ENCODE data around the gene DPYSL3.

DPYSL3 gene

DNA sequence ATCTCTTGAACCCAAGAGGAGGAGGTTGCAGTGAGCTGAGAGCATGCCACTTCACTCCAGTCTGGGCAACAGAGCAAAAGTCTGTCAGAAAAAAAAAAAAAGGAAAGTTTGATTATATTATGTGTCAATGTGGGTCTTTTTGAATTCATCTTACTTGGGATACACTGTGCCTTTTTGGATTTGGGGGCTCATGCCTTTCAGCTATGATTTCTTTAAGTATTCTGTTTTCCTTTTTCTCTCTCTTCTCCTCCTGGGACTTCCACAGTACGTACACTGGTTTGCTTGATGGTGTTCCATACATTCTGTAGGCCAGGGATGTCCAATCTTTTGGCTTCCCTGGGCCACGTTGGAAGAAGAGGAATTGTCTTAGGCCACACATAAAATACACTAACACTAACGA lies 128.3 kb downstream of the DPYSL3 start:
- no peak overlapping the region for H3K27ac ChIP-seq (ENCODE audit: low read length, poor library complexity, severe bottlenecking)
- no peaks in the 10 kb centered on the region for H3K79me1 ChIP-seq (replicated peaks; ENCODE audit: low read length, poor library complexity, severe bottlenecking)
- no peaks in the 10 kb centered on the region for H3K4me1 ChIP-seq (ENCODE audit: control insufficient read depth, insufficient read depth, low read depth, low read length)
- no peak overlapping the region for H2AK5ac ChIP-seq (ENCODE audit: low read length, severe bottlenecking)
- H2BK15ac ChIP-seq (ENCODE audit: low read depth, poor library complexity, severe bottlenecking) = no peak overlapping the region
- H2BK120ac ChIP-seq (ENCODE audit: low read depth, low read length) = no peak overlapping the region
- no peak overlapping the region for H3K4ac ChIP-seq (ENCODE audit: low read depth in 1 of 2, low read length in 2 of 2)
- H3K4me2 ChIP-seq (ENCODE audit: low read length, poor library complexity, severe bottlenecking) = no peak overlapping the region
- H3K4me3 ChIP-seq (ENCODE audit: insufficient read depth in 1 of 2, low read depth in 1 of 2, low read length in 2 of 2) = no peak overlapping the region
- H3K23ac ChIP-seq (ENCODE audit: low read length in 2 of 2) = no peak overlapping the region
- no peaks in the 10 kb centered on the region for H3K36me3 ChIP-seq (ENCODE audit: control insufficient read depth in 1 of 2, insufficient read depth in 2 of 2, low read depth in 1 of 2, low read length in 2 of 2)
- H3K18ac ChIP-seq (ENCODE audit: low read depth in 1 of 2, low read length in 2 of 2) = no peak overlapping the region
- 82% methylated on average over 1 of the region's 3 CpGs for WGBS
- H2AFZ ChIP-seq (ENCODE audit: low read depth, low read length) = no peak overlapping the region
- no peak overlapping the region for H3K9ac ChIP-seq (ENCODE audit: low read length)
- no peak overlapping the region for H2BK5ac ChIP-seq (ENCODE audit: low read depth, low read length, poor library complexity, severe bottlenecking)
- H3K14ac ChIP-seq (ENCODE audit: low read length in 2 of 2) = no peak overlapping the region
- no peak overlapping the region for H2BK12ac ChIP-seq (ENCODE audit: low read length in 2 of 2)
- no peak overlapping the region for H4K8ac ChIP-seq (ENCODE audit: low read length)
- H3K27me3 ChIP-seq (ENCODE audit: control insufficient read depth in 1 of 2, insufficient read depth in 1 of 2, low read length in 2 of 2) = no peaks in the 10 kb centered on the region
- no peak for DNase-seq
- no peaks in the 10 kb centered on the region for H3K9me3 ChIP-seq (ENCODE audit: control insufficient read depth, low read length)
- H4K91ac ChIP-seq (ENCODE audit: low read length) = no peak overlapping the region

DNA sequence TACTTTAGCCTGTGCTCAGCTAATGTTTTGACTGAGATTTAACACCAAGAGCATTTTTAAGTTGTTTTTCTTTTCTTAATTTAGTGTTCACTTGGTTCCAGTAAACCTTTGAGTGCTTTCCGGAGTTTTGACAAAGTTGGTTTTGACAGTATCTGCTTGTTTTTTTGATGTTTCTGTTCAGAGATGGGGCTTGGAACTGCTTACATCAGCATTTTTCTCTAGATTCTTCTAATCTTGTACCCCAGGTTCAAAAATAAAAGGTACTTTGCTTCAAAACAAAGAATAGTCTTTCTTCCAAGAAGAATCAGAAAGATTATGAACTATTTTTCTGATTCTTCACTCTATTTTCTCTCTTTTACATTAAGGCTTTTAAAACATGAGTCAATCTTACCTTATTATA lies 132.2 kb downstream of the DPYSL3 start:
- Histone ChIP-seq H3K9me3 (ENCODE audit: control insufficient read depth, low read length) (no peaks in the 10 kb centered on the region), H2BK120ac (ENCODE audit: low read depth, low read length) (no peak overlapping the region), H3K4me2 (ENCODE audit: low read length, poor library complexity, severe bottlenecking) (no peak overlapping the region), H2BK12ac (ENCODE audit: low read length in 2 of 2) (no peak overlapping the region), H3K4me3 (ENCODE audit: insufficient read depth in 1 of 2, low read depth in 1 of 2, low read length in 2 of 2) (no peak overlapping the region), H3K23ac (ENCODE audit: low read length in 2 of 2) (no peak overlapping the region), H4K91ac (ENCODE audit: low read length) (no peak overlapping the region), H3K27me3 (ENCODE audit: control insufficient read depth in 1 of 2, insufficient read depth in 1 of 2, low read length in 2 of 2) (no peaks in the 10 kb centered on the region), H3K36me3 (ENCODE audit: control insufficient read depth in 1 of 2, insufficient read depth in 2 of 2, low read depth in 1 of 2, low read length in 2 of 2) (no peaks in the 10 kb centered on the region), H4K8ac (ENCODE audit: low read length) (no peak overlapping the region), H2AK5ac (ENCODE audit: low read length, severe bottlenecking) (no peak overlapping the region), H3K79me1 (replicated peaks; ENCODE audit: low read length, poor library complexity, severe bottlenecking) (no peaks in the 10 kb centered on the region), H3K14ac (ENCODE audit: low read length in 2 of 2) (no peak overlapping the region), H3K4ac (ENCODE audit: low read depth in 1 of 2, low read length in 2 of 2) (no peak overlapping the region), H3K4me1 (ENCODE audit: control insufficient read depth, insufficient read depth, low read depth, low read length) (no peaks in the 10 kb centered on the region), H2BK15ac (ENCODE audit: low read depth, poor library complexity, severe bottlenecking) (no peak overlapping the region), H3K18ac (ENCODE audit: low read depth in 1 of 2, low read length in 2 of 2) (no peak overlapping the region), H2BK5ac (ENCODE audit: low read depth, low read length, poor library complexity, severe bottlenecking) (no peak overlapping the region), H3K27ac (ENCODE audit: low read length, poor library complexity, severe bottlenecking) (no peak overlapping the region), H3K9ac (ENCODE audit: low read length) (no peak overlapping the region), H2AFZ (ENCODE audit: low read depth, low read length) (no peak overlapping the region)
- WGBS = no CpG with 5 or more reads among the region's 1 CpG
- no peak for DNase-seq

DNA sequence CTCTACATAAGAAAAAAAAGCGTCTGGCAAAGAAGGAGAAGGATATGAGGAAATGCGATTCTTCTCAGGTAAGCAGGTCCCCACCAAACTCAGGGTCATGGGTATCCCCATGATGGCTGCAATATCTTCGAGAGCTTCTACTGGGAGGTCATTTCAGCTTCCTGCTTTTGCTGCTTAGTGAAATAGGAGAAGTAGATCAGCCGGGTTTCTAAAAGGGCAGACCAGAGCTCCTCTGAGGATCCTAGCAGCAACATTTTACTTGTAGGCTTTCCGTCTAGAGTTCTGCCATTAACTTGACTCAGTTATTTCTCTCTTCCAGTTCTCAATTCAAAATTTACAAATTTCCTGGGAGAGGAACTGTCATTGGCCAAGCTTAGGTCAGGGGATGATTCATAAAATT lies 134.7 kb downstream of the DPYSL3 start:
- Histone ChIP-seq H3K79me1 (replicated peaks; ENCODE audit: low read length, poor library complexity, severe bottlenecking) (no peaks in the 10 kb centered on the region), H4K8ac (ENCODE audit: low read length) (no peak overlapping the region), H2AK5ac (ENCODE audit: low read length, severe bottlenecking) (no peak overlapping the region), H3K4me3 (ENCODE audit: insufficient read depth in 1 of 2, low read depth in 1 of 2, low read length in 2 of 2) (no peak overlapping the region), H3K4ac (ENCODE audit: low read depth in 1 of 2, low read length in 2 of 2) (no peak overlapping the region), H3K9me3 (ENCODE audit: control insufficient read depth, low read length) (no peaks in the 10 kb centered on the region), H4K91ac (ENCODE audit: low read length) (no peak overlapping the region), H3K27me3 (ENCODE audit: control insufficient read depth in 1 of 2, insufficient read depth in 1 of 2, low read length in 2 of 2) (no peaks in the 10 kb centered on the region), H3K18ac (ENCODE audit: low read depth in 1 of 2, low read length in 2 of 2) (no peak overlapping the region), H2BK15ac (ENCODE audit: low read depth, poor library complexity, severe bottlenecking) (no peak overlapping the region), H2BK120ac (ENCODE audit: low read depth, low read length) (no peak overlapping the region), H3K9ac (ENCODE audit: low read length) (no peak overlapping the region), H3K27ac (ENCODE audit: low read length, poor library complexity, severe bottlenecking) (no peak overlapping the region), H3K23ac (ENCODE audit: low read length in 2 of 2) (no peak overlapping the region), H2BK12ac (ENCODE audit: low read length in 2 of 2) (no peak overlapping the region), H3K4me2 (ENCODE audit: low read length, poor library complexity, severe bottlenecking) (no peak overlapping the region), H2BK5ac (ENCODE audit: low read depth, low read length, poor library complexity, severe bottlenecking) (no peak overlapping the region), H3K14ac (ENCODE audit: low read length in 2 of 2) (no peak overlapping the region), H3K36me3 (ENCODE audit: control insufficient read depth in 1 of 2, insufficient read depth in 2 of 2, low read depth in 1 of 2, low read length in 2 of 2) (no peaks in the 10 kb centered on the region), H3K4me1 (ENCODE audit: control insufficient read depth, insufficient read depth, low read depth, low read length) (no peaks in the 10 kb centered on the region), H2AFZ (ENCODE audit: low read depth, low read length) (no peak overlapping the region)
- no peak for DNase-seq
- WGBS = 74% methylated on average over 4 of the region's 5 CpGs

DNA sequence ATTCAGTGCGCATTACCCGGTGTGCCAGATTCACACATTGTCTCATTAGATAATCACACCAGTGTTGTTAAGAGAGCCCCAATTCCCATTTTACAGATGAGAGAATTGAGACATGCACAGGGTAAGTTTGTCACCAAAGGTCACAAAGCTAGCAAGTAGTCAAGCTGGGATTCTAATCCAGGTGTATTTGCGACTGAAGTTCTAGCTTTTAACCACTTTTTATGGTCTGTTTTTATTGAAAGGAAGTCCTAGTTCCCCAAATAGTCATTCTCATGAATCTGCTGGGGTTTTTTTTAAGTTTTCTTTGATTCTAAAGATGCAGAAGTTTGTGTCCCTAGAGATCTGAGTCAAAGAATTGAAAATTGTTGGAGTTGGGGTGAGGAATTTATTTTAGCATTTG lies 136.5 kb downstream of the DPYSL3 start:
- Histone ChIP-seq H3K4me2 (ENCODE audit: low read length, poor library complexity, severe bottlenecking) (no peak overlapping the region), H3K14ac (ENCODE audit: low read length in 2 of 2) (no peak overlapping the region), H3K9me3 (ENCODE audit: control insufficient read depth, low read length) (no peaks in the 10 kb centered on the region), H2BK15ac (ENCODE audit: low read depth, poor library complexity, severe bottlenecking) (no peak overlapping the region), H2AFZ (ENCODE audit: low read depth, low read length) (no peak overlapping the region), H2BK120ac (ENCODE audit: low read depth, low read length) (no peak overlapping the region), H3K79me1 (replicated peaks; ENCODE audit: low read length, poor library complexity, severe bottlenecking) (no peaks in the 10 kb centered on the region), H2BK5ac (ENCODE audit: low read depth, low read length, poor library complexity, severe bottlenecking) (no peak overlapping the region), H3K23ac (ENCODE audit: low read length in 2 of 2) (no peak overlapping the region), H3K4me1 (ENCODE audit: control insufficient read depth, insufficient read depth, low read depth, low read length) (no peaks in the 10 kb centered on the region), H3K4ac (ENCODE audit: low read depth in 1 of 2, low read length in 2 of 2) (no peak overlapping the region), H4K91ac (ENCODE audit: low read length) (no peak overlapping the region), H3K4me3 (ENCODE audit: insufficient read depth in 1 of 2, low read depth in 1 of 2, low read length in 2 of 2) (no peak overlapping the region), H3K36me3 (ENCODE audit: control insufficient read depth in 1 of 2, insufficient read depth in 2 of 2, low read depth in 1 of 2, low read length in 2 of 2) (no peaks in the 10 kb centered on the region), H4K8ac (ENCODE audit: low read length) (no peak overlapping the region), H3K18ac (ENCODE audit: low read depth in 1 of 2, low read length in 2 of 2) (no peak overlapping the region), H3K9ac (ENCODE audit: low read length) (no peak overlapping the region), H2AK5ac (ENCODE audit: low read length, severe bottlenecking) (no peak overlapping the region), H3K27ac (ENCODE audit: low read length, poor library complexity, severe bottlenecking) (no peak overlapping the region), H3K27me3 (ENCODE audit: control insufficient read depth in 1 of 2, insufficient read depth in 1 of 2, low read length in 2 of 2) (no peaks in the 10 kb centered on the region), H2BK12ac (ENCODE audit: low read length in 2 of 2) (no peak overlapping the region)
- WGBS = 94% methylated on average over 3 of the region's 3 CpGs
- DNase-seq = no peak
